ENCODE results near the gene IFI27L2.
A peak's percentile ranks its signal among the peaks of the same experiment; 100 is the strongest.

IFI27L2 gene

DNA sequence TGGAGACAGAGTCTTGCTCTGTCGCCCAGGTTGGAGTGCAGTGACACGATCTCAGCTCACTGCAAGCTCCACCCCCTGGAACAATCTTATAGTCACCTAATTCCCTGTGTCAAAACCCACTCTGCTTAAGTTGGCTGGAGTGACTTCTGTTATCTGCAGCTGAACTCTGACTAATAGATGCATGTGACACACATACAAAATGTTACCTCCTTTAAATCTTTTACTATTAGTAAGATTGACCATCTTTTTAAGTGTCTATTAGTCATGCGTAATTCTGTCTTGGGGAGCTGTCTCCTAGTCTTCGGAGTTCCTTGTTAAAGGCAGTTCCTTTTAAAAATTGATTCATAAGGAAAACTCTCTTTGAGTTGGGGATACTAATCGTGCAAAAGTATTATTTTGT lies 40.9 kb downstream of the IFI27L2 start:
- TF ChIP-seq, protein P1, sequence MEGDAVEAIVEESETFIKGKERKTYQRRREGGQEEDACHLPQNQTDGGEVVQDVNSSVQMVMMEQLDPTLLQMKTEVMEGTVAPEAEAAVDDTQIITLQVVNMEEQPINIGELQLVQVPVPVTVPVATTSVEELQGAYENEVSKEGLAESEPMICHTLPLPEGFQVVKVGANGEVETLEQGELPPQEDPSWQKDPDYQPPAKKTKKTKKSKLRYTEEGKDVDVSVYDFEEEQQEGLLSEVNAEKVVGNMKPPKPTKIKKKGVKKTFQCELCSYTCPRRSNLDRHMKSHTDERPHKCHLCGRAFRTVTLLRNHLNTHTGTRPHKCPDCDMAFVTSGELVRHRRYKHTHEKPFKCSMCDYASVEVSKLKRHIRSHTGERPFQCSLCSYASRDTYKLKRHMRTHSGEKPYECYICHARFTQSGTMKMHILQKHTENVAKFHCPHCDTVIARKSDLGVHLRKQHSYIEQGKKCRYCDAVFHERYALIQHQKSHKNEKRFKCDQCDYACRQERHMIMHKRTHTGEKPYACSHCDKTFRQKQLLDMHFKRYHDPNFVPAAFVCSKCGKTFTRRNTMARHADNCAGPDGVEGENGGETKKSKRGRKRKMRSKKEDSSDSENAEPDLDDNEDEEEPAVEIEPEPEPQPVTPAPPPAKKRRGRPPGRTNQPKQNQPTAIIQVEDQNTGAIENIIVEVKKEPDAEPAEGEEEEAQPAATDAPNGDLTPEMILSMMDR (IDR thresholded peaks at IDR 0.05; ENCODE audit: low read depth, low read length) = no peak
- no peak for DNase-seq (ENCODE audit: extremely low read depth, low read depth)

DNA sequence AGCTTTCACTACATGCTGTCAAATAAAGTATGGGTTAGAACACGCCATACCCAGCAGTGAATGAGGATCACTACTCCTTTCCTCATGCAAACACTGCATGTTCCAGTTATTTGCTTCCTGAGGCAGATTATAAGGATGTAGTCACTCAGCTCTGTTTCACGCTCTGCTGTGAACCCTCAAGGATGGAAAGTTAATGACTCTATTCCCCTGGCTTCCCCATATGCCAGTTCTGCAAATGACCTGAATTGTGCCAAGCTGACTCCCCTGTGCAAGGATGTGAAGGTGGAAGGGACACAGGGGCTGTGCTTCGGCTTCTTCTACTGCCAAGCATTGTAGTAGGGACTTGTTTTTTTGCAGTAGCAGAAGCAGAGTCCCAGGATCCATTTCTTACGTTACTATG lies 41.5 kb downstream of the IFI27L2 start:
- no peak for DNase-seq (ENCODE audit: extremely low read depth, low read depth)

DNA sequence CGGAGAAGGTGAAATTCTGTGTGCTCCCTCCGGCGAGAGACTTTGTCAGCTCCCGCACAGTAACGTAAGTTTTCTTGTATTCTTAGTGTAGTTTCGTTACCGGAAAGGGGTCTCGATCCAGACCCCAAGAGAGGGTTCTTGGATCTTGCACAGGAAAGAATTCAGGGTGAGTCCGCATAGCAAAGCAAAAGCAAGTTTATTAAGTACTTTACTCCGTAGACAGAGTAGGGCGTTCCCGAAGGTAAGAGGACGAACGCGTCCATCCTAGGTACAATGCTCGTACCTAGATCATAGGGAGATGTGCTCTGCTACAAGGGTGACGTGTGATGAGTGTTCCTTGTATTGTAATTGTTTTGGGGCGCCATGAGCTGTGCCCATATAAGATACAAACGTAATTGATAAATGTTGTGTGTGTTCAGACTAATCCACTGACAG lies 48.0 kb downstream of the IFI27L2 start:
- TF ChIP-seq, protein P1 (IDR thresholded peaks at IDR 0.05; ENCODE audit: low read depth, low read length) = no peak
- no peak for DNase-seq (ENCODE audit: extremely low read depth, low read depth)

More for the DNA sequence above, 41.5 kb downstream of the IFI27L2 start:
- TF ChIP-seq, protein P1 (IDR thresholded peaks at IDR 0.05; ENCODE audit: low read depth, low read length) = no peak

DNA sequence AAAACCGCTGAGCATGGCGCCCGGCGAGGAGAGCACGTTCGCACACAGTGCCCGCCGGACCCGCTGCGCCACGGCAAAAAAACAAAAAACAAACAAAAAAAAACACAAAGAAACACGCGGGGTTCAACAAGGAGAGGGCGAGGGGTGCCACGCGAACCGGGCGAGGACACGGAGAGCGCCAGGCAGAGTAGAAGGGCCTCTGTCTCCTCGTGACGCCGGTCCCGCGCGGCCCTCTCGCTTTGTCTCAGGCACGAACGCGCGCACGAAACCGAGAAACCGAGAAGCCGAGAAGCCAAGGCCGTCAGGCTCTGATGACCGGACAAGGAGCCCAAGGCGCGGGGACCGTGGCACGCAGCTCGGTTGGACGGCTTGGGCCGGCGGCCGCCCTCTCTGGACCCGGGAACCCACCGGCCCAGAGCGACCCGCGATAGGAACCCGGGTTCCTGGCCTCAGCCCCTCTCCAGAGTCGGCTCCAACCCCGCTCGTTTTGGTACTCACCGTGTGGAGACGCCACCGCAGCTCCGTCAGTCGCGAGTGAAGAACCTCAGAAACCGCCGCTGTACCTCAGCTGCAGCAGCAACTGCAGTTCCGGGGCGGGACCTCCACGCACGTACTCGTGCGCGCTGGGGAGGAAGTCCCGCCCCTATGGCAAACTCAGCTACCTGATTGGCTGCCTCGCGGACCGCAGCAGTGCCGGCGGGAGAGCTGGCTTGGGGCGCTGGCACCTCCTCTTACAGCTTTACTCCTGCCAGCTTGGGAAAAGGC lies 48.6 kb downstream of the IFI27L2 start, which contains the start of the genes DDX24 and IFI27L1:
DDX24 (minus strand) TSS at position 582 of the 765 bp plus-strand sequence. CDS start 1,460 bp downstream, outside the sequence.
IFI27L1 (plus strand) TSS at position 690 of the 765 bp plus-strand sequence. CDS start 15,628 bp downstream, outside the sequence.
- TF ChIP-seq, protein P1 (IDR thresholded peaks at IDR 0.05; ENCODE audit: low read depth, low read length) = no peak
- peak; percentile 85 for DNase-seq (ENCODE audit: extremely low read depth, low read depth)

DNA sequence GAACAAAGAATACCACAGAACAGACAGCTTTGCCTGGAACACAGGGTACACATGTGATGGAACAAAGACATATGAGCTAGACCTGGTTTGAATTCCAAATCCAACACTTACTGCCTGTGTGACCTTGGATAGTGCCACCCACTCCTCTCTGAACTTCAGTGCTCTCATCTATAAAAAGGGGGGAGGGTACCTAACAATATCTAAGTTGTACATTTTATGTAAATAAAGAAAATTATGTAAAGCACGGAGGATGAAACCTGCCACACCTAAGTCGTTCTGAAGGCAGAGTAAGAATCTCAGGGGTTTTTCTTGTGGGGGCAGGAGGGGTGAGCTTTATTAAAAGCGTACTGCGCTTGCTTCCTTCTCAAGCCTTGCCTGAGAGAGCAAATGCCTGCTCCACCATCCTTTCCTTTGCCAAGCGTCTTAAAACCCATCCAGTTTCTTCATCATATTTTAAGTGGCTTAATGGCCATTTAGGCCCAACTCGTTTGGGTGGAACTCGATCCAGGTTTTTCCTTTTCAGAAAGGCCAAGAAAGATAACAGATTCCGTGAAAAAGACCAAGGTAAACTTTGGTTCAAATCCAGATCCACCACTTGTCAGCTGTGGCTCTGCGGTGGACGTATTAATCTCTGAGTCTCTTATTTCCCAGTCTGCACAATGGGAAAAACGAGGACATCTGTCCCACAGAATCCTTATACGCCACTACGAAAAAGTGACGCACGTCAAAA lies 49.3 kb downstream of the IFI27L2 start:
- no peak for DNase-seq (ENCODE audit: extremely low read depth, low read depth)
- TF ChIP-seq, protein P1 (IDR thresholded peaks at IDR 0.05; ENCODE audit: low read depth, low read length) = no peak

DNA sequence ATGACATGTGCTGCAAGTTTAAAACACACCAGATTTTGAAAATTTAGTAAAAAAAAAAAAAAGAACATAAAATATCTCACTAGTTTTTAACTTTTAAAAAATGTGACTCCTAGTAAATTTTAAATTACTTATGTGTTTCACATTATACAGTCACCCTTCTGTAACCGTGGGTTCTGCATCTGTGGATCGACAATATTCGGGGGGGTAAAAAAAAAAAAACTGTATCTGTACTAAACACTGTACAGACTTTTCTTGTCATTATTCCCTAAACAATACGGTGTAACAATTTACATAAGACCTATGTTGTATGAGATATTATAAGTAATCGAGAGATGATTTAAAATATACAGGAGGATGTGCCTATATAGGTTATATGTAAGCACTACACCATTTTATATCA lies 51.6 kb downstream of the IFI27L2 start:
- TF ChIP-seq, protein P1 (IDR thresholded peaks at IDR 0.05; ENCODE audit: low read depth, low read length) = no peak
- DNase-seq (ENCODE audit: extremely low read depth, low read depth) = no peak

All from AG09319 (cell line).